Inferior parietal cortex (tissue), 1 donor: Measurements from ENCODE around the gene SNHG17.
A peak's percentile ranks its signal among the peaks of the same experiment; 100 is the strongest.
"Not testable (repeated sequence)": the region's sequence is repeated elsewhere in the genome, so short reads cannot be mapped to it uniquely, and the experiment has no call there.

ENCODE experiments used
- DNase-seq: peaks from one replicate; pipeline ENCODE4 v3.0.0-alpha.2; 2016; ENCODE audit errors: extremely low spot score

Gene SNHG17

DNA sequence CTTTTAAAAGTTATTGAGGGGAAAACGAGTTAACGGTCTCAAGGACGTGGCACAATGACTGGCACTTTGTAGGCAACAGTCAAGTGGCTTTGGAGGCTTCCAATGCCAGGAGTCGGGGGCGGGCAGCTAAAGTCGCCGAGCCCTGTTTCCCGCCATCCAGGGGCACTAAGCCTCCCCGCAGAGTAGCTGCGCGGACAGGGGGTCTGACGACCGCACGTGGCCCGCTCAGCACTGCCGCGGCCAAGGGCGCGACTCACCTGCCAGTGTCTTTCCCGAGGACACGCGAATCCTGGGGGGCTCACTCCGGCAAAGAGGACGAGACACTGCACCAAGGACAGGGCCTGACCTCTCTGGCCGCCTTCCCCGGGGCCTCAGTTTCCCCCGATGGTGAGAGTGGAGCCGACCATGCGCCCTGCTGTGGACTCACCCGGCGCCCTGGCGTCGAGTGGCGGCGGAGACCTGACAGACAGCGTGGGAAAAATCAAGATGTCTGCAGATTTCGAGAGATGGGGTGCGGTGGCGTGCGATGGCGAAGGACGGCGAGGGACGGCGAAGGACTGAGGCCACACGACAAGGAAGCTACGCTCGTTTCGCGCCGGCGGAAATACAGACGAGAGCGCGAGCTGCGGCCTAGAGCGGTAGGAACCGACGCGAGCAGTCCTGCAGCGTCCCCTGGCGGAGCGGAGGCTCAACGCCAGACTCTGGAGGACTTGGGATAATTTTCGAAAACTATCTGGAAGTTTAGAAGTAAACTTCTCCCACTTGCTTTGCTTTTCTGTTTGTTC lies at the start of gene SNHG17:
TSS of gene SNHG17 (minus strand) at position 559 of the 785 bp plus-strand sequence.
- peak; percentile 94 for DNase-seq

DNA sequence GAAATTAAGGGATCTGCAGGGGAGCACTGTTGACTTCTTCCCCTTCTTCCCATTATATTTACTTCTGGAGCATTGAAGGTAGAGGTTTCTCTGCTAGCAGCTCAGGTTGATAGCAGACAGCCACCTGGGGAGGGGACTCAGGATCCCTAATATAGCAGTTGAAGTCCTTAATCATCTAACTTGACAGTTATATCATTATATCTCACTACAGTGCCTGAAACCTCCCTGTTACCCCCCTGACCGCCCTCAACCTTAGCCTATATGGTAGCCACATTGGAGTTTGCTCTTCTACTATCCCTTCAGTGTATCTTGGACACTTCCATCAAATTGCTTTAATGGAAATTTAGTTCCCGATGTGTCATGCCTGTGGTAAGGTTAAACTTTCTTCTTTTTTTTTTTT lies 44.5 kb upstream of the SNHG17 start:
- DNase-seq, result no peak

DNA sequence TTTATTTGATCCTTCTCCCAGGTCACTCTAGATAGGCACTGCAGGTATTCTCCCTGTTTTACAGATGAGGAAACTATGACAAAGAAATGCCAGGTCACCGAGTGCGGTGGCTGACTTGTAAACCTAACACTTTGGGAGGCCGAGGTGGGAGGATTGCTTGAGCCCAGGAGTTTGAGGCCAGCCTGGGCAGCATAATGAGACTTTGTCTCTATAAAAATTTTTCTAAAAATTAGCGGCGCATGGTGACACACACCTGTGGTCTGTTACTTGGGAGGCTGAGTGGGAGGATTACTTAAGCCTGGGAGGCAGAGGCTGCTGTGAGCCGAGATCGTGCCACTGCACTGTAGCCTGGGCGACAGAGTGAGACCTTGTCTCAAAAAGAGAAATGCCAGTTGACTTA lies 42.6 kb upstream of the SNHG17 start:
- no peak for DNase-seq

DNA sequence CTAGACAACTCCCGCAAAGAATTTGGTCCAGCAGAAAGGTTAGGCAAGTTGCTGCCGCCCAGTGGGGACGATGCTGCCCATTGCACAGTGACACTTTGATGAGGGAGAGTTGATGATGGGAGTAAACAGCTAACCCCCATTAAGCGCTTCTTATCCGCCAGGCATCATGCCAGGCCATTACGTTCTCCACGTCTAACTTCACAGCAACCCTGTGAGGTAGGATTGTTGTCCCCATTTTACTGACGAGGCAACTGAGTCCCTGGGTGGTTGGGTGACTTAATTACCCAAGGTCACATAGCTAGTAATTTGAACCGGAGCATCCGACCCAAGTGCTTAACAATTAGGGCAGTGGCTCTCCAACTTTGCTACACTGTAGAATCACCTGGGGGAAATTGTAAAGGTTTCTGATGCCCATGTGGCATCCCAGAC lies 38.3 kb upstream of the SNHG17 start:
- DNase-seq, result no peak

DNA sequence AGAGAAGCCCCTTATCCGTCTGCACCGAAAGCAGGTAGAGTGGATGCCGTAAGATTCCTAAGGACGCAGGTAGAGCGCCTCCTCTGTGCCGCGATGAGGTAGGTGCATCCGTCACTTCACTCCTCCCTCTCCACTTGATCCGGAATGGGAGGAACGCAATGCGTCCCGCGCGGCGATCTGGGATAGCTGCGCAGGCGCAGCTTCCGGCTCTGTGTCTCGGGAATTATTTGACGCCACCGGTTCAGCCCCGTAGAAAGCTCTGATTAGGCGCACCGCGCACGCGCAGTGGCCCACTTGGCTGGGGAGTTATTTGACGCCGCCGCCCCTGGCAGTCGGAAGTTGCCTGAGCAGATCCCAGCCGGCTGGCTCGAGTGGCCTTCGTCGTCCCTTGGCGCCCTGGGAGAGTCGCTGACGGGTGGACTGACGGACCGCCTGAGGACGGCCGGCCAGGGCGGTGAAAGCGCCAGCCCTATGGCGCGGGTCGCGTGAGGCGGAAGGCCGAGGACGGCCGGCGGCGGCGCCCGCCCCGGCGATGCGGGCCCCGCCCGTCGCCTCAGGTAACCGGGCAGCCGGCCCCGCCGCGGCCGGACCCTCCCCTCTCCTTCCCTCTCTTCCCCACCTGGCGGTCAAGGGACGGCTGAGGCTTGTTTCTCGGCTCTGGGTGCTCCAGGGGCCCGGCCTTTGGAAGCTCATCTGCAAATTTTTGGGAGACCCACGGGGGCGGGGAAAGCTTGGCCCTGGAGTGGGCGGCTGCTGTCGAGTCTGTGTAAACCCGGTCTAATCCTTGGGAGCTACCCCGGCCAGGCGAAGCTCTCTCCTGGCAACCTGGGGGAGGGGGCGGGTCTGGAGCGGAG lies 37.6 kb upstream of the SNHG17 start, which contains the start of gene RALGAPB:
TSS of gene RALGAPB (plus strand) at position 331 of the 854 bp plus-strand sequence. CDS start 15,590 bp downstream, outside the sequence.
- peak; percentile 99 for DNase-seq

DNA sequence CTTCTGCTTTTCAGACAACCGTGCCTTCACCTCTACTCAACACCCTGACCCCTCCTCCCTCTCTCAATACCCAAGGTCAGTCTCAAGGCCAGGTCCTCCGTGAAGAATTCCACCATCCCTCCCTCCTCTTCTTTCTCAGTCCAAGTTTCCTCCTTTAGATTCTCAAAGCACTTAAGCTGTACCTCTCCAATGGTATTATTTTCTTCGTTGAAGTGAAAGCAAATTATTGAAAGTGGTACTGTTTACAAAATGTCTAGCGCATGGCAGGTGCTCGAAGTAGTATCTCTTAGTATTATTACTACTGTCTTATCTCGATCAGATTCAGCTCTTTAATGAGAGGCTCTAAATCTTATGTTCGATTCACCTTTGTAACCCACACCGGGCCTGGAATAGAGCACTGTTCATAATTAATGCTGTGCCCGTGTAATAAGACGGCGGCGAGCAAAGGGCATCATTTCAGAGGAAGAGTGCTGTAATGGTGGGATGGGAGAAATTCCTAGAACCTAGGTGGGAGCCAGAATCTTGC lies 36.9 kb upstream of the SNHG17 start:
- DNase-seq, result no peak

DNA sequence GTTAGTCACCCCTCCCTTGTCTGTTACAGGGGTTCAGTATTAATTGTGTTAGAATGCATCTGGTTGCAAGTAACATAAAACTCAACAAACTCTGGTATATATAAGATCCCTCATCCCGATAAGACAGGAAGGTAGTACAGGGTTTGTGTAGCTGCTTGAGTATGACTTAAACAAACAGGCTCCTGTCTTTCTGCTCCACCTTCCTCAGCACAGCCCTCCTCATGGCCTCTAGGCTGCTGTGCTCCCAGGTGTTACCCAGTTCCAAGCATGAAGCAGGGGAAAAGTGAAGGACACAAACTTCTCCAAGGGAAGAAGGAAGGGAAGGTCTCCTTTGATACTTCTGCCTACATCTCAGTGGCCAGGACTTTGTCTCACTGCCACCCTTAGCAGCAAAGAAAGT lies 36.1 kb upstream of the SNHG17 start:
- DNase-seq, result no peak

DNA sequence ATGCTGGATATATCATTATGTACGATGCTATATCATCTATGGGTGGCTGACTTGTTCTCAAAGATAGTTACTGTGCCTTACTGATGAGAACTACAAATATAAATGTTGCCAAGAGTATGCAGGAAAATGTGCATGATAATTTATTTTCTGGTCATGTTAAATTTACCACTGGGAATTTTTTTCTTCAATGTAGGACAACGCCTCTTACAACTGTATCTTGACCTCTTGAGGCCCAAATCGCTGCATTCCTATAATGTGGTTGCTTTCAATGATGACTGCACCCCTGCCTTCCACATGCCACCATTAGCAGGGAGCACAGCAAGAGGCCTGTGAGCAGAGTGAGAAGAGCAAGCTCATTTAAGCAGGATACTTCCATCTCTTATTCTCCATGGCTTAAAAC lies 31.9 kb upstream of the SNHG17 start:
- DNase-seq, result no peak

DNA sequence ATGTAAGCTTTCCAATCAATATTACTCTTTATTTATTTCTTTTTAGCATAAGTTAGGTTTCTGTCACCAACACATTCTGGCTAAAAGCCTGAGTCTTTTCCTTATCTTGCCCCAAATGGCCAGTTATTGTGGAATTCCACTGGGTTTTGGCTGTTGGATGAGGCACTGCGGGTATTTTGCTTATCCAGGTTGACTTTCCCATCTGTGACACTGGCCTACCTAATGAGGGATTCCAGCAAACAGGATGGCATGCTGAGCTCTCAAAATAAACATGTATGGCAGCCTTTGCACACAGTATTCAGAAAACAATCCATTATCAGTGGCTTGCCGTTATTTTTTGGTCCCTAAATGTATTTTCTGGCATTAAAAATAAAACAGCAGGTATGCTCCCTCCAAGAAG lies 31.0 kb upstream of the SNHG17 start:
- DNase-seq, result no peak

DNA sequence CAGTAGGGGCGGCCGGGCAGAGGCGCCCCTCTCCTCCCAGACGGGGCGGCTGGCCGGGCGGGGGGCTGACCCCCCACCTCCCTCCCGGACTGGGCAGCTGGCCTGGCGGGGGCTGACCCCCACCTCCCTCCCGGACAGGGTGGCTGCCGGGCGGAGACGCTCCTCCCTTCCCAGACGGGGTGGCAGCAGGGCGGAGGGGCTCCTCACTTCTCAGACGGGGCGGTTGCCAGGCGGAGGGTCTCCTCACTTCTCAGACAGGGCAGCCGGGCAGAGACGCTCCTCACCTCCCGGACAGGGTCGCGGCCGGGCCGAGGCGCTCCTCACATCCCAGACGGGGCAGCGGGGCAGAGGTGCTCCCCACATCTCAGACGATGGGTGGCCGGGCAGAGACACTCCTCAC lies 26.4 kb upstream of the SNHG17 start:
- not testable (repeated sequence) for DNase-seq

DNA sequence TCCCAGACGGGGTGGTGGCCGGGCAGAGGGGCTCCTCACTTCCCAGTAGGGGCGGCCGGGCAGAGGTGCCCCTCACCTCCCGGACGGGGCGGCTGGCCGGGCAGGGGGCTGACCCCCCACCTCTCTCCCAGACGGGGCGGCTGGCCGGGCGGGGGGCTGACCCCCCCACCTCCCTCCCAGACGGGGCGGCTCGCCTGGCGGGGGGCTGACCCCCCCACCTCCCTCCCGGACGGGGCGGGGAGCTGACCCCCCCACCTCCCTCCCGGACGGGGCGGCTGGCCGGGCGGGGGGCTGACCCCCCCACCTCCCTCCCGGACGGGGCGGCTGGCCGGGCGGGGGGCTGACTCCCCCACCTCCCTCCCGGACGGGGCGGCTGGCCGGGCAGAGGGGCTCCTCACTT lies 26.0 kb upstream of the SNHG17 start:
- DNase-seq, result not testable (repeated sequence)

DNA sequence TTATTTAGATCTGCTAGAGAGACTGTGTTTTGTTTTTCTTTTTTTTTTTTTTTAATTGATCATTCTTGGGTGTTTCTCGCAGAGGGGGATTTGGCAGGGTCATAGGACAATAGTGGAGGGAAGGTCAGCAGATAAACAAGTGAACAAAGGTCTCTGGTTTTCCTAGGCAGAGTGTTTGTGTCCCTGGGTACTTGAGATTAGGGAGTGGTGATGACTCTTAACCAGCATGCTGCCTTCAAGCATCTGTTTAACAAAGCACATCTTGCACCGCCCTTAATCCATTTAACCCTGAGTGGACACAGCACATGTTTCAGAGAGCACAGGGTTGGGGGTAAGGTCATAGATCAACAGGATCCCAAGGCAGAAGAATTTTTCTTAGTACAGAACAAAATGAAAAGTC lies 25.5 kb upstream of the SNHG17 start:
- DNase-seq, result not testable (repeated sequence)

DNA sequence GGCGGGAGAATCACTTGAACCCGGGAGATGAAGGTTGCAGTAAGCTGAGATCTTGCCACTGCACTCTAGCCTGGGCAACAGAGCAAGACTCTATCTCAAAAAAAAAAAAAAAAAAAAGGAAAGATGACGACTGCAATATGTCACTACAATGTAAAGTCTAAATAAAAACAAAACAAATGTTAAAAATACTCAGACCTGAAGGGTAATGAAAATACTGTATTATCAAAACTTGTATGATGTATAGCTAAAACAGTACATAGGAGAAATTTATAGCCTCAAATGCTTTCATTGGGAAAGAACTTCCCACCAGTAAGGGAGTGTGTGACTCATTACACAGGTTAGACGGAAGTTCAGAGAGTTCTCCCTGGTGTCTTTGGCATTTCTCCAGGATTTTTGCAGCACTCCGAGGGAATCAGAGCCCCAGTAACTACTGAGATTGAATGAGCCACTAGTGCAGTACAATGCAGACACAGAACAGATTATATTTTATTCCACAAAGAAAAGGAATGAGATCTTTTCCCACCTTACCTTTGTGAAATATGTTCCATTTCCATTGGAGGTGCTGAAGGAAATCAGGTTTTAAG lies 25.0 kb upstream of the SNHG17 start:
- no peak for DNase-seq

DNA sequence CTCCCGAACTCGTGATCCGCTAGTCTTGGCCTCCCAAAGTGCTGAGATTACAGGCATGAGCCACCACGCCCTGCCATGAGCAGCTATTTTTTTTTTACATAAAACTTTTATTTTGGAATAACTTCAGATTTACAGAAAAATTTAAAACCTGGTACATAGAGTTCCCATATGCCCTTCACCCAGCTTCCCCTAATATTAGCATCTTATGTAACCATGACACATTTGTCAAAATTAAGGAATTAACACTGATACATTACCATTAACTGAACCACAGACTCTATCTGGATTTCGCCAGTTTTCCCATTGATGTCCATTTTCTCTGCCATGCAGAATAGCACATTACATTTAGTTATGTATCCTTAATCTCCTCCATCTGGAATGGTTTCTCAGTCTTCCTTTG lies 23.2 kb upstream of the SNHG17 start:
- DNase-seq, result no peak

DNA sequence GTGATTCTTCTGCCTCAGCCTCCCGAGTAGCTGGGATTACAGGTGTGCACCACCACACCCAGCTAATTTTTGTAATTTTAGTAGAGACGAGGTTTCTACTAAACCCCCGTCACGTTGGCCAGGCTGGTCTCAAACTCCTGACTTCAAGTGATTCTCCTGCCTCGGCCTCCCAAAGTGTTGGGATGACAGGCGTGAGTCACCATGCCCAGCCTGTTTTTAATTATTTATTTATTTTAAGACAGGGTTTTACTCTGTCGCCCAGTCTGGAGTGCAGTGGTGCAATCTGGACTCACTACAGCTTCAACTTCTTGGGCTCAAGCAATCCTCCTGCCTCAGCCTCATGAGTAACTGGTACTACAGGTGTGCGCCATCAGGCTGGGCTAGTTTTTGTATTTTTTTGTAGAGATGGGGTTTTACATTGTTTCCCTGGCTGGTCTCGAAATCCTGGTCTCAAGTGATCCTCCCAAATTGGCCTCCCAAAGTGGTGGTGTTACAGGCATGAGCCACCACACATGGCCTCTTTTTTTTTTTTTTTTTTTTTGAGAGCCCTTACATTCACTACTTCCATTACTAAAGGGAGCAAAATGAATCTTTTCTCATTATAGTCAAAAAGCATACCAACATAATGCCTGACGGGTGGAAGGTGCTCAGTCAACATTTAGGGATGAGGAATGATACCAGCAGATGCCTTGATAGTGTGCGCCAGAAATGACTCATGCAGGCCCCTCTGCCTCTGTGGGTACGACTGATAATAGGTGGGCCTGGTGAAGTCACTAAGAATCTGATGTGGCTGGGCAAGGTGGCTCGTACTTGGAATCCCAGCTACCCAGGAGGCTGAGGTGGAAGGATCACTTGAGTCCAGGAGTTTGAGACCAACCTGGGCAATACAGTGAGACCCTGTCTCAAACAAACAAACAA lies 19.7 kb upstream of the SNHG17 start:
- DNase-seq, result no peak

DNA sequence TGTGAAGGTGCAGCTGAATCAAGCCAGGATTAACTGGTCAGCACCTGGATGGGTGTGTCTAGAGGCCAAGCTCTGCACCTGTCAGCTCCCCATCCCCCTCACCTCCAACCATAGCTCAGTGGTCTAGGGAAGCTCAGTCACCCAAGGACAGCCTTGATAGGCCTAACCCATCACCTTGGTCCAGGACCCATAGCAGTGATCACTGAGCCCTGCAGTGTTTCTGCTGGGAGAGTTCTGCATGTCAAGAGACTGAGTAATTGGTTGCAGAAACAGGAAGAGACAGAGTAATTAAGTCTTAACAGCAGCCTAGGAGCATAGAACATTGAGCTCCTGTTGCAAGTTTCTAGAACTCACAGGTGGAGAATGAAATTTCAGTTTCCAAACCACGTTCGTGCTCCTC lies 18.8 kb upstream of the SNHG17 start:
- DNase-seq, result no peak

DNA sequence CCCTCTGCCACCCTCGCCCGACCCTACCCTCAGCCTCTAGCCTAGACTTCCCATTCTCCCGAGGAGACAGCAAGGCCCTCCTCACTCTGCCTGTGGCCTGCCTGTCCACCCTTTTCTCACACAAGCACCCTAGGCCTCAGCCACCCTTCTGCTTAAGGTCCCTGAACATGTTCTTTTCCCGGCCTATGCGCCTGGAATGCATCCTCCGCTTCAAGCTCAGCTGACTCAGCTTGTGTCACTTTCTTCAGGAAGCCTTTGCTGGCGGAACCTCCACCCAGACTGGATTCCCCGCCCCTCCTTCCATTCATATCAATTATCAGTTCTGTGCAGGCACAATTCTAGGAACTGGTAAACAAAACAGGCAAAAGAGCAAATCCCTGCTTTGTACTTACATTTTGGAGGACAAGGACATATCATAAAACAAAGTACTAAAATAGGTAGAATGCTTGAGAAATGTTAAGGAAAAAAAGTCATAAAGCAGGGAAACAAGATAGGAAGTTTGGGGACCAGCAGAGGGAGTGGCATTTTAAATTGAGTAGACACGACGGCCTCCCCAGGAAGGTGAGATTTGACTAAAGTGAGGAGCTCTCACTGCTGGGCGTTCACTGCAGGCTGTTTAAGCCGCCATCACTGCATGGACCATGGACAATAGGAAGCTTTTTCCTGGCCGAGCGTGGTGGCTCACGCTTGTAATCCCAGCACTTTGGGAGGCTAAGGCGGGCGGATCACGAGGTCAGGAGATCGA lies 17.9 kb upstream of the SNHG17 start:
- DNase-seq, result no peak

DNA sequence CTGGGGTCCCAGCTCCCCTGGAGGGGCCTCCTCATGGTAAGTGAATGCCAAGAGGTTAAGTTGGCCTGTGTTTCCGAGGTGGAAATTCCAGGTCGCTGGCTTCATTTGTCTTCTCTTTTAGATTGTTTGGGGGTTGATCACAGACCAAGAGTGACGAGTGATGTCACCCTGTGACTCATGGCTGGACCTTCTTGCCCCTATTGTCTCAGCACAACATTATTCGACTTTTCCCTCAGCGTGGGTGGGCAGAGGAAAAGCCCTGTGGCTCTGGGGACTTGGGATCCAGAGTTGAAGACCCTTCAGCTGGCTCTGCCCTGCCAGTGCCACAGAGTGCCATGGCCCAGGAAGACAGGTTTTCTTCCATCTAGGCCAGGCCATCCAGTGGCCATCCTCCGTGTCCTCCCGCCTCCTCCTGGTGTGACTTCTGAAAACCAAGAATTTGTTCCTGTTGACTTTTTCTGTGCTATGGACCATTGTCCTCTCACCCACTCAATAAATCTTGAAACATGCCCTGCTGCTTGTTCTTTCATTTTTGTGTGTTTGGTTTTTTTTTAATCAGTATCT lies 15.4 kb upstream of the SNHG17 start:
- no peak for DNase-seq

DNA sequence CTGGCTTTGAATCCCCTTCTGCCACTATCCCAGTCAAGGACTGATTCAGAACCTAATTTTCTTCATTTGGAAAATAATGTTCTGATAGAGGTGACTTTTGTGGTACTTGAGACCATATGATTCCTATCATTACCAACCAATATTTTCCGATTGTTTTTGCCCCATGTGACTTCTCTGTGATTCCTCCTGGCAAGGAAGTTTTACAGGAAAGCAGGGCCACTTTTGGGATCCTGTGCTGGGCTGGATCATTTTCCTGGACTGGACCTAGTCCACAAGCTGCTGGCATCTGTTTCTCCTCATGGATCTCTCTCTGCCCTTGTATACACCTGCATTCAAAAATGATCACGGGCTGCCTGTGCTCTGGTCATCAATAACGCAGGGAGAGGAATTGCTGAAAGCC lies 13.9 kb upstream of the SNHG17 start:
- DNase-seq, result no peak
